ENCODE data around the gene DNAJB9. TPM values are rescaled to one million over a fixed set of nuclear protein-coding genes. Genes with fewer than 3 reads are reported as not detected.
A peak's percentile ranks its signal among the peaks of the same experiment; 100 is the strongest.
"Not testable (repeated sequence)": the region's sequence is repeated elsewhere in the genome, so short reads cannot be mapped to it uniquely, and the experiment has no call there.

Gene DNAJB9
- polyA plus RNA-seq (2012; ENCODE audit: missing spikeins) = 8.6 TPM

DNA sequence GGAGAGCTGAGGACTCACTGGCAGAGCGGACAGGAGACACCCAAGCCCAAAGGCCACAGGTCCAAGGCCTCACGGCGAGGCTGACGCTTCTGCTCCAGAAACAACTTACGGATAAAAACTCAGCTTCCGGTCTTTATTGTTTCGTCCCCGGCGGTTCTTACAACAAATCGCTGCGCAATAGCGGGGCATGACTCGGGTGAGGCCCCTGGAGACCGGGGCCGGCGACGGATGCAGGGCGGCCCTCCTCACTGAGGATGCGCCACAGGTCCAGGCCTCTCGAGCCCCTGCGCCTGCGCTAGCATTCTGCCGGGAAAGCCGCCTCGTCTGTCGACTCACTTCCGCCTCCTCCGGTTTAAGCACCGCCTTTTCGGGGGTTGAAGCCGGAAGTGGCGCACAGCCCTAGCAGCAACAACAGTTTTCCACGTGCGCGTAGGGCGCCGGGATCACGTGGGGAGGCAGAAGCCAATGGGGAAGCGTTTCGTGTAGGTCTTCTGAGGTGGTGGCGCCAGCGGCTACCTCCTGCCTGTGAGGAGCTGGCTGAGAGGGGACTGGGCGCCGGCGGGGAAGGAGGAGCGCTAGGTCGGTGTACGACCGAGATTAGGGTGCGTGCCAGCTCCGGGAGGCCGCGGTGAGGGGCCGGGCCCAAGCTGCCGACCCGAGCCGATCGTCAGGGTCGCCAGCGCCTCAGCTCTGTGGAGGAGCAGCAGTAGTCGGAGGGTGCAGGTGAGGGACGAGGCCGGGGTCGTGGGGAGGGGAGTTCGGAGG, at the start of gene DNAJB9, which contains the start of gene THAP5:
TSS of gene DNAJB9 (plus strand) at position 494 of the 765 bp plus-strand sequence. CDS start 1,853 bp downstream, outside the sequence.
TSS of gene THAP5 (minus strand) at position 326 of the 765 bp plus-strand sequence. CDS start at position 189, 137 bp downstream.
- peak; percentile 86 for TF ChIP-seq POLR2A (IDR thresholded peaks at IDR 0.05; ENCODE audit: low read depth, low read length)
- TF ChIP-seq TAF1 (IDR thresholded peaks at IDR 0.05; ENCODE audit: borderline replicate concordance, low read depth, low read length) = peak; percentile 78
- TF ChIP-seq POLR2AphosphoS5 (IDR thresholded peaks at IDR 0.05; ENCODE audit: low read depth, low read length) = peak; percentile 71
- DNase-seq (ENCODE audit: insufficient read length) = peak; percentile 86
- FAIRE-seq = peak; percentile 98

DNA sequence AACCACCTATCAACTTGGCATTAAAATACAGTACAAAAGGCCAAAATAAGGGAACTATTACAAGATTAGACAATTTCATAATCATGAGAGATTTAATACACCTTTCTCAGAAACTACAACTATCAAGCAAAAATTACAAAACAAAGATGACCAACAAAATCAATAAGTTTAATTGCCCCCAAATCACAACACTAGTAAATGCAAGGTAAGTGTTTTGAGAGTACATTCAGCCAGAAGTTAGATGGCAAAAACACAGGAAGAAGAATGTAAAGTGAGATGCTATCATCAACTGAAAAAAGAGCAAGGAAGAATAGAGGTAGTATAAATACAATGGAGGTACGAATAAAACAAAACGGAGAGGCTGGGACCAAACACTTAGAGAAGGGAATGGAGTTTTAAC, 46.9 kb upstream of the DNAJB9 start:
- FAIRE-seq (no peak), DNase-seq (ENCODE audit: insufficient read length) (no peak)
- TF ChIP-seq POLR2A (IDR thresholded peaks at IDR 0.05; ENCODE audit: low read depth, low read length) = no peak
- TF ChIP-seq POLR2AphosphoS5 (IDR thresholded peaks at IDR 0.05; ENCODE audit: low read depth, low read length) = no peak
- TF ChIP-seq TAF1 (IDR thresholded peaks at IDR 0.05; ENCODE audit: borderline replicate concordance, low read depth, low read length) = no peak

DNA sequence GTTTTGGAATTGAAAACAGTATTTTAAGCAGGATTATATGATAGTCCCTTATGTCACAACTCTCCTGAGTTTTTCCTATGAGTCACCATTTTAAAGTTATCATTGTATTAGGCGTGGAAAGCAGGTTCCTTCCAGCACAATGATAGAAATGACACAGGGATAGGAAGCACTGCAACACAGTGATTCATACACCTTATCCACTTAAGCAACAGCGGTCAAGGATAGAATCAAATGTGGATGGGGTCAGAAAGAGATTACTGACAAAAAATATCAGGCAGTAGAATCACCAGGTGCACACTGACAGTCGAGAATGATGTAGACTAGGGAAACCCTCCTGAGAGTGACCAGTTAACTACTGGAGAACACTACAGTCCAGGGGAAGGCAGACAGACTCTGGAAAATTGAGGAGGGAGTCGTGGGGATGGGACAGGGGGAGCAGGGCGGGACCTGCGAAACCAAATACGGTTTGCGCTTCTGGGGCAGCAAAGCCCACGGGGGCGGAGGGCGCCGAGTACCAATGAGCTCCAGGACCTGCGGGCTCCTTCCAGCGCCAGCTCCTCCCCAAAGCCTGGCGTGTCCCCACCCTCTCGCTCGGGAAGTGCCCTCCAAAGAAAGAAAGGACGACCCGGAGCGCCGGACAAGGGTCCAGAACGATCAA, 44.2 kb upstream of the DNAJB9 start:
- FAIRE-seq (no peak), DNase-seq (ENCODE audit: insufficient read length) (no peak)
- TF ChIP-seq TAF1 (IDR thresholded peaks at IDR 0.05; ENCODE audit: borderline replicate concordance, low read depth, low read length) = no peak
- no peak for TF ChIP-seq POLR2A (IDR thresholded peaks at IDR 0.05; ENCODE audit: low read depth, low read length)
- no peak for TF ChIP-seq POLR2AphosphoS5 (IDR thresholded peaks at IDR 0.05; ENCODE audit: low read depth, low read length)

DNA sequence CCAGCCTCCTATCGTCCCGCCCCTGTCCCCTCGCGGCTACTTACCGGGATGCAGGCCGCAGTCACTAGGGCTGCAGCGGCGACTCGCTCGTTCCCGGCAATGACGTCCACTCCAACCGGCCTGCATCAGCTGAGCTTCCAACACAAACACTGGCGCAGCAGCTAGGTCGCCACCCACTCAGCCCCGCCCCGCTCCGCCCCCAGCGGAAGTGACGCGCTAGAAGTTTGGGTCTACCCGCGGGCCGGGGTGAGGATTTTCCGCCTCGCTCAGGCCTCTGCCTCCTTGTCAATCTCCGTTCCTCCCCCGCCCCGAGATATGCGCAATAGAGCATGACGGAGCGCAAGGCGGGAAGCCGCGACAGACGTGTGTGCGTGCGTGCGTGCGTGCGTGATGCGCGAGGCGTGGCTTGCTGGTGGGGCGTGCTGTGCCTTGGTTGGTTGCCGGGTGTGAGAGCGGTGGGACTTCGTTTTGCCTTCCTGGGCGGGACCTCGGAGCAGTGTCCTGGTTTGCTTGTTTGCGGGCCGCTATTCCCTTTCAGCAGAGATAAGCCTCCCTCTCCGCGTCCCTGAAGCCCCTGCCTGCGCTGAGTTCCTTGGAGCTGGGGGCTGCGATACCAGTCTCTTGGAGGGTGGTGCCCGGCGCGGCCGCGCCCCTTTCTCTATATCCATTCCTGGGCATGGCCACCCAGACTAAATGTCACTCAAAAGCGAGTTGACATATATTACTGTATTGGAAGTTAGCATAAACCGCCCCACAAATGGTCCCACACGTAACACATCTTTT, 43.5 kb upstream of the DNAJB9 start, which contains the start of gene PNPLA8:
TSS of gene PNPLA8 (minus strand) at position 151 of the 783 bp plus-strand sequence. CDS start 10,644 bp downstream, outside the sequence.
- FAIRE-seq (peak; percentile 98), DNase-seq (ENCODE audit: insufficient read length) (peak; percentile 84)
- TF ChIP-seq TAF1 (IDR thresholded peaks at IDR 0.05; ENCODE audit: borderline replicate concordance, low read depth, low read length) (peak; percentile 51; the same call in 1 of the 2 replicates), POLR2AphosphoS5 (IDR thresholded peaks at IDR 0.05; ENCODE audit: low read depth, low read length) (peak; percentile 88), POLR2A (IDR thresholded peaks at IDR 0.05; ENCODE audit: low read depth, low read length) (peak; percentile 86)

DNA sequence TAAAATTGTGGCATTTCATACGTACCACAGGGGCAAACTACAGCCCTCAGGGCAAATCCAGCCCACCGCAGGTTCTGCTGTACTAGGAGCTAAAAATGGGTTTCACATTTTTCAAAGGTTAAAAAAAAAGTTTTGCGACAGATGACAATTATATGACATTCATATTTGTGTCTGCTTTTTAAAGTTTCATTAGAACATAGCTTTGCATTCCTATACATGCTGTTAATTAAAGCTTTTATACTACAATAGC, 43.0 kb upstream of the DNAJB9 start:
- TF ChIP-seq TAF1 (IDR thresholded peaks at IDR 0.05; ENCODE audit: borderline replicate concordance, low read depth, low read length) (no peak), POLR2AphosphoS5 (IDR thresholded peaks at IDR 0.05; ENCODE audit: low read depth, low read length) (no peak), POLR2A (IDR thresholded peaks at IDR 0.05; ENCODE audit: low read depth, low read length) (no peak)
- no peak for FAIRE-seq
- no peak for DNase-seq (ENCODE audit: insufficient read length)

DNA sequence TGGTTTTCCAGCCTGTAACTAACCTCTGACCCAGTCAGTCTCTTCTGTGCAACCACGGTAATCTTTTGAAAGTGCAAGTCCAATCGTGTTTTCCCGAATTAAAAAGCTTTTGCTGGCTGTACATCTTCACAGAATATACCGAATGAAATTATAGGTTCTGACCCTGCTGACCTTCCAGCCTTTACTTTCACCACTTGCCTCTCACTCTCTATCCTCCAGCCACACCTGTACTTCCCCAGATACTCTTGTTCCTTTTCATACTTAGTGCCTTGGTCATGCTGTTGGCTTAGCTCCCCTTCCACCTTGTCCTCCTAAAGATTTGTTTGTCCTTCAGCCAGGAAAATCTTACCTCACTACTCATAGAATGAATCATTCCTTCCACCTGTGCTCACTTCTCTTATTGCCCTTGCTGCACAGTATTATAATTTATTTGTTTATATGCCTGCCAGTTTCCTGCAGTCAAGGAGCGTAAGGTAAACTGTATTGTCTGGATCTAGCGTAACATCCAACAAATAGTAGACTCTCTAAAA, 41.4 kb upstream of the DNAJB9 start:
- no peak for DNase-seq (ENCODE audit: insufficient read length)
- TF ChIP-seq TAF1 (IDR thresholded peaks at IDR 0.05; ENCODE audit: borderline replicate concordance, low read depth, low read length) (no peak), POLR2A (IDR thresholded peaks at IDR 0.05; ENCODE audit: low read depth, low read length) (no peak), POLR2AphosphoS5 (IDR thresholded peaks at IDR 0.05; ENCODE audit: low read depth, low read length) (no peak)
- no peak for FAIRE-seq

DNA sequence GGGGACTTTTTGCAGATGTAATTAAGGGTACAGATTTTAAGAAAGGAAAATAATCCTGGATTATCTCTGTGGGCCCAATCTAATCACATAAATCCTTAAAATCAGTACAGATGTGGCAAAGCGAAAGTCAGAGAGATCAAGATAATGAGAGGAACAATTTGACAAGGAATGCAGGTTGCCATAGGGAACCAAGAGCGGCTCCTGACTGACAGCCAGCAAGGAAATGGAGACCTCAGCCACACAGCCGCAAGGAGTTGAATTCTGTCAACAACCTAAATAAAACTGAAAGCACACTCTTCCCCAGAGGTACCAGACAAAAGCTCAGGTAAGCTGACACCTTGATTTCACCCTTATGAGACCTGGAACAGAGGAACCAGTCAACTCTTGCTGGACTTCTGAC, 40.3 kb upstream of the DNAJB9 start:
- TF ChIP-seq POLR2AphosphoS5 (IDR thresholded peaks at IDR 0.05; ENCODE audit: low read depth, low read length) = no peak
- no peak for TF ChIP-seq POLR2A (IDR thresholded peaks at IDR 0.05; ENCODE audit: low read depth, low read length)
- TF ChIP-seq TAF1 (IDR thresholded peaks at IDR 0.05; ENCODE audit: borderline replicate concordance, low read depth, low read length) = no peak
- FAIRE-seq = no peak
- DNase-seq (ENCODE audit: insufficient read length) = no peak

DNA sequence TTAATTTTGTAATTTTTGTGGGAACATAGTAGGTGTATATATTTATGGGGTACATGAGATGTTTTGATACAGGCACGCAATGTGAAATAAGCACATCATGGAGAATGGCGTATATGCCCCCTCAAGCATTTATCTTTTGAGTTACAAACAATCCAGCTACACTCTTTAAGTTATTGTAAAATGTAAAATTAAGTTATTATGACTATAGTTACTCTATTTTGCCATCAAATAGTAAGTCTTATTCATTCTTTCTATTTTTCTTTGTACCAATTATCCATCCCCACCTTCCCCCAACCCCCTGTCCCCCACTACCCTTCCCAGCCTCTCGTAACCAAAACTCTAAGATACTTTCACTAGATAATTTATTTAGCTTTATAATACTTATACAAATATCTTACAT, 36.0 kb upstream of the DNAJB9 start:
- TF ChIP-seq POLR2A (IDR thresholded peaks at IDR 0.05; ENCODE audit: low read depth, low read length) = no peak
- TF ChIP-seq POLR2AphosphoS5 (IDR thresholded peaks at IDR 0.05; ENCODE audit: low read depth, low read length) = no peak
- TF ChIP-seq TAF1 (IDR thresholded peaks at IDR 0.05; ENCODE audit: borderline replicate concordance, low read depth, low read length) = no peak
- FAIRE-seq (no peak), DNase-seq (ENCODE audit: insufficient read length) (no peak)

DNA sequence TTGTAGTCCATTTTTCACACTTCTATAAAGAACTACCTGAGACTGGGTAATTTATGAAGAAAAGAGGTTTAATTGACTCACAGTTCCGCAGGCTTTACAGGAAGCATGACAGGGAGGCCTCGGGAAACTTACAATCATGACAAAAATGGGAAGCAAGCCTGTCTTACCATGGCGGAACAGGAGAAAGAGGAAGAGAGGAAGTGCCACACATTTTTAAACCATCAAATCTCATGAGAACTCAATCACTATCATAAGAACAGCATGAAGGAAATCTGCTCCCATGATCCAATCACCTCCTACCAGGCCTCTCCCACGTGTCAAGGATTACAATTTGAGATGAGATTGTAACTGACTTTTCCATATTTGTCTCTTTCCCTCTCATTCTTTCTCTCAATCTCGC, 34.4 kb upstream of the DNAJB9 start:
- FAIRE-seq = no peak
- DNase-seq (ENCODE audit: insufficient read length) = no peak
- TF ChIP-seq POLR2AphosphoS5 (IDR thresholded peaks at IDR 0.05; ENCODE audit: low read depth, low read length) (no peak), POLR2A (IDR thresholded peaks at IDR 0.05; ENCODE audit: low read depth, low read length) (no peak), TAF1 (IDR thresholded peaks at IDR 0.05; ENCODE audit: borderline replicate concordance, low read depth, low read length) (no peak)

DNA sequence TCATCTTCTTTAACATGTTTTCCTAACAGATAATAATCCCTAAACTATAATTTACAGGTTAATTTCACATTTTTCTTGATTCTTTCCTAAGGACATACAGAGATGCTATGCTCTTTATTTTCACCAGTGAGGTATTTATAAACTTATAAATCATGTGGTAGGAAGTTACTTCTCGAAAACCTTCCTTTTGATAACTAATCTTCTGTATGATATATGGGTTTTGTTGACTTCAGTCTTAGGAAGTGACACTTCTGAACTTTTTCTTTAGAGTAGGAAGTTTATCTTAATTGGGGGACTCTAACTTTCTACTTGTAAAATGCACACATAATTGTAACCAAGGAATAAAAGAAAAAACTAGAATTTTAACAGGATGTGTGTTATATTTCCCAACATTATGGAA, 33.9 kb upstream of the DNAJB9 start:
- FAIRE-seq = no peak
- TF ChIP-seq TAF1 (IDR thresholded peaks at IDR 0.05; ENCODE audit: borderline replicate concordance, low read depth, low read length) (no peak), POLR2A (IDR thresholded peaks at IDR 0.05; ENCODE audit: low read depth, low read length) (no peak), POLR2AphosphoS5 (IDR thresholded peaks at IDR 0.05; ENCODE audit: low read depth, low read length) (no peak)

DNA sequence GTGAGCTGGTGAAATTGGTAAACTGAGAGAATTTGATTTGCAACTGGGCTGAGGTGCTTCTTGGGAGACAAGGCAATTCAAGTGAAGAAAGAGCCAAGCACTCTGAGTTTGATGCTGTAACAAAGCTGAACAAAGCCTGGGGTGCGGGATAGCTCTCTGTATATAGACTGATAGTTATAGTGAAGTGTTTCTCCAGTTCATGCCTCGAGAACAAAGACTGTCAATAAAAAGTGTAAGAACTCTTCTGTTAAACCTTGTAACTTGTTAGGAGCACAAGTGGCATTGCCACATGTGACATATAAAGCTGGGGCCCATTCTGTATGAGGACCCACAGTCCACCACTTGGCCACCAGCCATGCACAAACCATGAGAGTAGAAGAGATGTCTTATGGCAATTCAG, 32.4 kb upstream of the DNAJB9 start:
- FAIRE-seq = no peak
- no peak for DNase-seq (ENCODE audit: insufficient read length)
- no peak for TF ChIP-seq TAF1 (IDR thresholded peaks at IDR 0.05; ENCODE audit: borderline replicate concordance, low read depth, low read length)
- no peak for TF ChIP-seq POLR2A (IDR thresholded peaks at IDR 0.05; ENCODE audit: low read depth, low read length)
- TF ChIP-seq POLR2AphosphoS5 (IDR thresholded peaks at IDR 0.05; ENCODE audit: low read depth, low read length) = no peak

More for the DNA sequence above, 33.9 kb upstream of the DNAJB9 start:
- DNase-seq (ENCODE audit: insufficient read length) = no peak

DNA sequence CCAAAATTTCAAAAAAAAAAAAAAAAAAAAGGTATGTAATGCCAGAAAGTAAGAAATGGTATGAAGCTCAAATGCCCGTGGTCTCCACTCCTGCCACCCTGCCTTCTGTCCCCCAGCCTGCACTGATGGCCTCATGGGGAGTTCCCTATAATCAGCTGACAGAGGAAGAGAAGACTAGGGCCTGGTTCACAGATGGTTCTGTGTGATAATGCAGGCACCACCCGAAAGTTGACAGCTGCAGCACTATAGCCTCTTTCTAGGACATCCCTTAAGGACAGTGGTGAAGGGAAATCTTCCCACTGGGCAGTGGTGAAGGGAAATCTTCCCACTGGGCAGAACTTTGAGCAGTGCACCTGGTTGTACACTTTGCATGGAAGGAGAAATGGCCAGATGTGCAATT, 31.4 kb upstream of the DNAJB9 start:
- FAIRE-seq = peak; percentile 36
- not testable (repeated sequence) for DNase-seq (ENCODE audit: insufficient read length)

DNA sequence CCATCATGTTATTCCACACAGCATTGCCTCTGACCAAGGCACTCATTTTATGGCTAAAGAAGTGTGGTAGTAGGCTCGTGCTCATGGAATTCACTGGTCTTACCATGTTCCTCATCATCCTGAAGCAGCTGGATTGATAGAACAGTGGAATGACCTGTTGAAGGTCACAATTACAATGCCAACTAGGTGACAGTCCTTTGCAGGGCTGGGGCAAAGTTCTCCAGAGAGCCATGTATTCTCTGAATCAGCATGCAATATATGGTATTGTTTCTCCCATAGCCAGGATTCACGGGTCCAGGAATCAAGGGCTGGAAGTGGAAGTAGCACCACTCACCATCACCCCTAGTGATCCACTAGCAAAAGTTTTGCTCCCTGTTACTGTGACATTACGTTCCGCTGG, 31.0 kb upstream of the DNAJB9 start:
- not testable (repeated sequence) for DNase-seq (ENCODE audit: insufficient read length); FAIRE-seq

All from GM12892 (cell line).